HG02885 (cell line): ENCODE data around the gene TGFA.

Source experiments
- ATAC-seq: cut with Tn5 transposase; IDR thresholded peaks from one replicate; pipeline ENCODE4 v1.9.1; 2021; ENCODE audit warnings: mild to moderate bottlenecking; ENCODE audit not compliant: unreplicated experiment, poor library complexity

Gene TGFA

DNA sequence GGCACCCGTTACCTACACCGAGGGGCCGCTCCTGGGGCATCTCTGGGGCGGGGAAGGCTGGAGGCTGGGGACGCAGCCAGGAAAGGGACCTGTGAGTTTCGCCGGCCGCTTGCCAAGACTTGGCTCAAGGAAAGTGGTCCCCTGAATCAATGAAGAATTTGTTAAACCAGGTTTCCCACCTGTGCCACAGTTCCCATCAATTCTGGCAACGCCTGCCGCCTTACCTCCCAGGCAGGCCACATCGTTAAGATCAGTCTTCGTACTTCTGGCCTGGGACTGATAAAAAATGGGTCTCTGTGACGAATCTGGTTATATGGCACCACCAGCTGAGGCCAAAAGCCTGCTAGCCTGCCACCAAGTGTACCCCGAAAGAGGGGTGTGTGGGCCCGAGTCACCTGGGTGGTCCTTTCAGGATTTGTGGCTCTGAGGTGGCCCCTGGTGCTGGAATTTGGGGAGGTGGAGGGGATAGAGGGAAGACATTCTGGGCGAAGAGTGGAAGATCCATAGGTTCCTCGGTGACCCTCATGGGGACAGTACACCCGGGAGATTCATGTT, 789 bp upstream of the TGFA start:
- no peak for ATAC-seq

DNA sequence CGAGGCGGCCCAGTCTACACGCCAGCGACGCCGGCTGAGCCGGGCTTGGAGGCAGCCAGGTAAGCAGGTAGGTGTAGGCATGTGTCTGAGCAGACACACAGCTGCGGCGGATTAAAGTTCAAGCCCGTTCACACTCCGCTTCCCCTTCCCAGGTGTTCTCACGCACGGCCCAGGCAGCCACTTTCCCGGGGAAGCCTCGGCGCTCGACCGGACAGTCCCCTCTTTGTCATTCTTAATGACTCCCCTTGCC, 367 bp downstream of the TGFA start:
- no peak for ATAC-seq

DNA sequence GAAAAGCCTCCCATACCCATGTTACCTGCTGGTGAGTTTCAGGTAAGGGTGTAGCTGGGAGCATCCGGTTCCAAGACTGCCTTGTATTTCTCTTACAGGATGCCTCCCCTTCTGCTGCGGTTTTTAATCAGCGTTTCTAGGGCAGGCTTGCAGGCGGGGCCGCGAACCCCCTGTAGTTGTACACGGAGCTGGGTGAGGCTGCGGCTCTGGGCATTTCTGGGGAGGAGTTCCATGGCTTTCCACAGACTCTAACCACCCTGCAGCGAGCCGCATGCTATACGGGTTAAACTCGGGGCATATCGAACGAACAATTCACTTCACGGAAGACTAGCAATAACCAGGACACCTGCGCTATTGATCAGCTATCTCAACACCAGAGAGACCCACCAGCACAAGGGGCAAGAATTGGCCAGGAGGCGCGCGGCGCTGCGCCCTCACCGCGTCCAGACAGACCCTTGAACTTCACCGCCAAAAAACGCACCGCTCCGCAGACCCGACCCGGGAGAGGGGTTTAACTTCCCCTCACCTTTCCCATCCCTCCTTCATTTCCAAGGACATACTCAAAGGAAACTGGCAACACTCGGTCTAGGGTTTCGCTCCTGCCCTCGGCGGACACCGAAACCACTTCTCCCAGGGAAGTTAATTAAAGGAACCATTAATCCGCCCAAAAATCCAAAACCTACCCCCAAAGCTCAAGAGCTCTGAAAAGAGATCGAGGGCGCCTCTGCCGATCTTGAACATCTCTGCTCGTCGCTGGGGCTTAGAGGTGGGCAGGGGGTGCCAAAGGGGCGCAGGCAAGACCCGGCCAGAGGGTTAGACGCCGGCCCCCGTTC, 909 bp downstream of the TGFA start:
- no peak for ATAC-seq

DNA sequence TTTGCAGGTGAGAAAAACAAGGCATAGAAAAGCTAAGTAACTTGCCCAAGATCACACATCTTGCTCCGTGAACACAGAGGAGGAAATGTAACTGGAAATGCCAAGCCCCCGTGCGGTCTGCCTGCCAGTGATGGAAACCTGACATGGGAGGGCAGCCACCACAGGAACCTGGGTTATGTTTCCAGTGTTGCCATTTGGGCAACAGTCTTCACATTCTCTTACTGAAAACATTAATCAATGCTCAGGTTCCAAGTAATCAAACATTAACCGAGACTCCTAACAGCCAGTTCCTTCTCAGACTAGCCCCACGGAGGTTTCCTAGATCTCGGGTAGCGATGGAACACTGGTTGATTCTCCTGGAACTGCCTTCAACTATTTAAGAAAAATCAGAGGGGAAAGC, 2.5 kb downstream of the TGFA start:
- no peak for ATAC-seq

DNA sequence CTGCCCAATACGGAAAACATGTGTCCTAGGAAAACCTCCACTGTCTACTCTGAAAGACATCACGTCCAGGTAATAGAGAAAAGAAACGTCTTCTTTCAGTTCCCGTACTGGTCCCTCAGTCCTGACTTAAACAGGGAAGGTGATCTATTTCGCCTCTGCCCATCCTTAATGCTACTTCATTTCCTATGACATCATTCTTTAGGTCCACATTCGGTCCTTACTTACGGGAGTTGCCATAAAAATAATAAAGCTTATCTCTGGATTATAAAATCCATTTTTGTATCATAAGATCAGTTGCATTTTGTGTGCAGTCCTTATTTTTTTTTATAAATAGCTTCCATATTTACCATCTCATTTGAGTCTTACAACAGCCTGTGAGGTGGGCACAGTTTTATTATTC, 3.7 kb downstream of the TGFA start:
- ATAC-seq: no peak

DNA sequence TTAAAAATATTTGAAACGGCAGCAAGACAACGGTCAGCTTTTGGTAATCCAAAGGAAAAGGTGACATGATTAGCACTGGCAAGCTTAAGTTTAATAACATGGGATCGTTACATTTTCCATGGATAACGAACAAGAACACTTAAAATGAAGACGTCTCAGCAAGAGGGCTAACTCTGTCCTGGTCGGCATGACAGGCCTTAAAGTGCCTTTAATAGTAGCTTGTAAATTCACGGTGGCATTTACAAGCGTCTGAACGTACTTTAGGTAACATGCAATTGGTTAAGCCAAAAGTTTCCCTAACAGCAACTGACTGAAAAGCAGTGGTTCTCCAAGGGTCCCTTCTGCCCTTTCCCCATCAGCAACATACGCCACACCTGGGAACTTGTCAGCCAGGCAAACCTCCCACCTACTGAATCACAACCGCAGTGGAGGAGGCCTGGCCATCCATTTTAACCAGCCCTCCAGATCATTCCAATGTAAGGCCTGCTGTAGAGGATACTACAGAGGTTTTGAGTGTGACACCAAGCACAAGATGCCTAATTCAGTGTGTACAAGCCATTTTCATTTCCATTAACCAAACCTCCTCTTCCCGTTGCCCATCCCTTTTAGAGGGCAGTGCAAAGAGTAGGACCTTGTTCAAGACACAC, 4.4 kb downstream of the TGFA start:
- ATAC-seq: no peak

DNA sequence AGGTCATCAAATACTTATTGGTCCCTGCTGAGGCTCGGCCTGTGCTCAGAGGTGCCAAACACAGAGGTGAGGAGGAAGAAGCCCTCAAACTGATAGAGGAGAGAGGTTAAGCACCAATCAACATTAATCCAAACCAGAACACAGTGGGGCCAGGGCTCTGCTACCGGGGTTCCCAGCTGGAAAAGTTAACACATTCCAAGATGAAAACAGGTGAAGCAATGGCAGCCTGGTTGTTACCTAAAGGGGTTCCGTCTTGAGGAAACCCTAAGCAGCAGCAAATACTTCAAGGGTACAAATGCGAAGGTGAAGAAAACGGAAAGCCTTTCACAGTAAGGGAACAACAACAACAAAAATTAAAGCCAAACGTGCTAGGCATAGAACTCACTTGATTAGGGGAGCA, 5.4 kb downstream of the TGFA start:
- no peak for ATAC-seq

DNA sequence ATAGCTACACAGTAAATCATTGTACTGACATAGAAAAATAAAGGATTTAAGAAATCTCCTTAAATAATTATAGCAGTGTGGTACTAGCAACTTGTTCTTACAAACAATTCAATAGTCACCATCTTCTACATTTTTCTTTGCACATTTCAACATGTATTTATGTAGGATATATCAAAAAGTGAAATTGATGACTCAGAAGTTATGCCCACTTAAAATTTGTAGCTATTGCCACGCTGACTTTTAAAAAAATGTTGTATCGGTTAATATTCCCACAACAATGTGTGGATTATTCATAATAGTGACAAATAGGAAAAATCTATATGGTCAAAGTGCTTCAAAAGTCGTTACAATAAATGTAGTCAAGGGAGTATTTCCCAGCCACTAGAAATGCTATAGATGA, 6.7 kb downstream of the TGFA start:
- ATAC-seq: no peak

DNA sequence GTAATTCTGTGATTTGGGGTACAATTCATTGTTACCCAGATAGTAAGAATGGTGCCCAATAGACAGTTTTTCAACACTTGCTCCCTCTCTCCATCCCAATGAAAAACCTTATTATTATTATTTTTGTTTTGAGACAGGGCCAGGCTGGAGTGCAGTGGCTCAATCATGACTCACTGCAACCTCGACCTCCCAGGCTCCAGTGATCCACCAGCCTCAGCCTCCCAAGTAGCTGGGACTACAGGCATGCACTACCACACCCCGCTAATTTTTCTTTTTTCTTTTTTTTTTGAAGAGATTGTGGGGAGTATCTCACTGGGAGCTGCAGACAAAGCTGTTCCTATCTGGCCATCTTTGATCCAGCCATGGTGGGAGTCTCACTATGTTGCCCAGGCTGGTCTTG, 7.2 kb downstream of the TGFA start:
- ATAC-seq: no peak

DNA sequence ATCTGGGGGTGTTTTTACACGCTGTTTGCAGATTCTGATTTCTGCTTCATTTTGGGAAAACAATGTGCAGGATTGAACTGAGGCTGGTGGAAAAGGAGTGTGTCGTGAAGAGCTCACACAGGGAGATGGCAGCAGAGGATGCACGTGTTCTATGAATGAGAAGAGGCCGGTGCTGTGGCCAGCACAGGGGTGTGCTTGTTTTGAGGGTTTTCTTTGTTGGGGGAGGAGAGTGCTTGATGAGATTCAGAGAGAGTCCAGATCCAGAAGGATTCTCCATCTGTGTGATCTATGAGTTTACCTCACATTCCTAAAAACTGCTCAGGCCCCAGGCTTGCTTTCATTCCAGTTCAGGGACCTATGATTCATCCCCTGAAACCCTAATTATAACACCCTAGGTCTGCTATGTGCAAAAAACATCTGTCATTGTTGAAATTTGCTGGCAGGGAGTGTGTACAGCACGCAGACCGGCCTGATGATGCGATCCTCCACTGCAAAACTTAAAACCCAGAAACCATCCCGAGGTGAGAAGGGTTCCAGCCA, 12.1 kb downstream of the TGFA start:
- ATAC-seq: no peak

DNA sequence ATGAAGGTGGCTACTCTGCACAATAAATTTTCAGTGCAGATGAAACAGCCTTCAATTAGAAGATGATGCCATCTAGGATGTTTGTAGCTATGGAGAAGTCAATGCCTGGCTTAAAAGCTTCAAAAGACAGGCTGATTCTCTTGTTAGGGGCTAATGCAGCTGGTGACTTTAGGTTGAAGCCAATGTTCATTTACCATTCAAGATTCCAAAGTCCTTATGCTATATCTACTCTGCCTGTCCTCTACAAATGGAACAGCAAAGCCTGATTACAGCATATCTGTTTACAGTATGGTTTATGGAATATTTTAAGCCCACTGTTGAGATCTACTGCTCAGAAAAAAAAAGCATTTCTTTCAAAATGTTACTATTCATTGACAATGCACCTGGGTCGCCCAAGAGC, 15.8 kb downstream of the TGFA start:
- no peak for ATAC-seq

DNA sequence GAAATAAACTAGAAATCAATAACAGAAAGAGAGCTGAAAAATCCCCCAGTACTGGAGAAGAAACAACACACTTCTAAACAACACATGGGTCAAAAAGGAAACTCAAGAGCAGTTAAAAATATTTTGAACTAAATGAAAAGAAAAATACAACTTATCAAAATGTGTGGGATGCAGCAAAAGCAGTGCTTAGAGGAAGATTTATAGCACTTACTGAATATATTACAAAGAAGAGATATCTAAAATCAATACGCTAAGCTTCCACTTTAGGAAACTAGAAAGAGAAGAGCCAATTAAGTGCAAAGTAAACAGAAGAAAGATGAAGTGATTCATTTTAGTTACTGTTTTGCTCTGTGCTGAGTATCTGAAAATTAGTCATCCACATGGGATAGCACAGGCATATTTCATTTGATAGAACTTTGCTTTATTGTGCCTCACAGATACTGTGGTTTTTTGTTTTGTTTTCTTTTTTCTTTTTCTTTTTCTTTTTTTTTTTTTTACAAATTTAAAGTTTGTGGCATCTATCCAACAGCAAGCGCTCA, 17.0 kb downstream of the TGFA start:
- ATAC-seq: no peak

DNA sequence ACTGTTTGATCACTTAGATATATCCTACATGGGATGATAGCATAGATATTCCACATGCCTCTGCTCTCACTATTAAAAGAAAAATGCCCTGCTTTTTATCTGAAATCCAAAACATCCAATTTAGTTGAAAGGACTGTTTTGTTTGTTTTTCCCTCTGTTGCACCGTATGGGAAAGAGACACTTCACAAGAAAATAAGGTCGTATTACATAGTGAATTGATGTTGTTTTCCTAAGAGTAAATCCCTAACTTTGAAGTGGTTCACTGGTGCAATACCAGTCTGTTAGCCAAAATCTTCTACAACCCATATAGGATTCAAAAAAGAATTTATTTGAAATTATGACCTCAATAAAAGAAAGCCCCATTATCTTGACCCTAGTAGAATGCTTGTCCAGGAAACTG, 18.1 kb downstream of the TGFA start:
- ATAC-seq: no peak

DNA sequence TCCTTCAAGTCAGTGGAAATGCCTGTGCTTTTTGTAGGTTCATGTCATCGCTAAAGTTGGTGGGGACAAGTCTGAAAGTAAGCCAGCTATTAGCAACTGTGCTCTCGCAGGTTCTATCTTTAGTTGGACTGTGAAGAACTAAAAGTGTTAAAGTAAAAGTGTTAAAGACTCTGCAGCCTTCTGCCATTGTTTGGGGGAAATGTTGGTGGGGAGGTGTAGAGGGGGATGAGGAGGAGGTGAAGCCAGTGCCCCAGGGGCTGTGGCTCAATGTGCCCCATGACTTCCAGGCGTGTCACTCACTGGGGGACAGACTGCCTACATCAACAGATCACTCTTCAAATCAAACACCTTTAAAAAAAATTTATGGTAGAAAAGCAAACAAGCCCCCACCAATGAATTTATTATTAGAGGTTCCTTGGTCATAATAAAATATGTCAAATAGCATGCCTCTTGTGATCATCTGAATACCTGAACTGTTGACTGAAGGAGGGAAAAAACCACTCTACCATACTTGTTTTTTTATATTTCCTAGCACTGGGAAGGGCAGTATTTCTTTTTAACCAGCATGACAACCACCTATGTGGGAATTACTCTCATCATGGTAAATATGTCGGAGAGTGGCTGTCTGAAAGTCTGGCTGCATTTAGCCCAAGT, 19.3 kb downstream of the TGFA start:
- no peak for ATAC-seq

DNA sequence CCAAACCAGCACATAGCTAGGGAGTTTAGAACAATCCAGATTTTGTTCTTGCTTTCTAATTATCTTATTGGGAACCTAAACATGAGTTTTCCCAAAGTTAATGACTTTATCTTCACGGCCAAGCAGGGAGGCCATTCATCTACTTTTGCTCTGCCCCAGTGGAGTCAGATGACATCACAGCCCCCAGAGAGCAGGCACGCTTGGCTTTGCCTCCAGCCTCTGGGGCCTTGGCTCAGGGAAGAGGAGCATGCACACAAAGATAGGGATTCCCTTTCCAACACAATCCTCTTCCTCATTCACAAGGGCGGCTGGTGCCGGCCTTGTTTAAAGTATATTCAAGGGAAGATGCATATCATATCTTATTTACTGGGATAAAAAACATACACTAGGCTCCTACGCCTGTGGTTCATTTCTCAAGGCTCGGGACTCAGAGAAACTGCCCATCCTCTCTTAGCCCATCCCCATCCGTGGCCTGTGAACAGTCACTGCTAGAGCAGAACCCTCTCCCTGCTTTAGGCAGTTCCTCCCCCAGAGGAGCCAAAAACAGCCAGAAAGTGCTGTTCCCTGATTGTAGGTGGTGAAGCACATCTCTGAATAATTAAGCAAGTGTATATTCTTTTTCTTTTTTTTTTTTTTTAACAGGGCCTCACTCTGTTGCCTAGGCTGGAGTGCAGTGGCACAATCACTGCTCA, 21.2 kb downstream of the TGFA start:
- ATAC-seq: no peak

DNA sequence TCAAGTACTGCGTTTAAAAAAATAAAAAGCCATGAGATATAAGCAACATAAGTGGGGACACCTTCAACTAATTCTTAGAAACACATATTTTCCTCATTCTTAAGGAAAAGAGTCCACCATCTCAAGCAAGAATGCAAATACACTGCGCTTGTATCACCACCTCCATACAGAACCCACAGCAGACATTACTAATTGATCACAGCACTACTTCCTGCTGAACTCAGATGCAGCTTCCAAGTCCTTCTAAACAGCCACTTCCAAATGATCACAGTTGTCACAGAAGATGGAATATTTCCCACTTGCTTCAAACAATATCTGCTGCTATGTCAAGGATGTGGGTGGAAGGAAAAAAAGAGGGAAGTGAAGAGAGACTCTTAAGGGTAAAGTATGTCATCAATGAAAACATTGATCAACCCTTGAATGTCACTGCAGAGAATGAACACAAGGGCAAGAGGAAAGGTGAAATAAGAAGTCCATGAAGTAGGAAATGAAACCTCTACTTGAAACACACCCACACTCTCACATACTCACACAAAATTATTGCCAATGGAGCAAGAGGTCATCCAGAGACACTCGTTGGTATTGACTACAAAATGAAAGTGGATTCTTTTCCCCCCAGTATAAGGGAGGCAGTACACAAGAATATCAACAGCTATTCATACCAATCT, 22.1 kb downstream of the TGFA start:
- ATAC-seq: no peak

DNA sequence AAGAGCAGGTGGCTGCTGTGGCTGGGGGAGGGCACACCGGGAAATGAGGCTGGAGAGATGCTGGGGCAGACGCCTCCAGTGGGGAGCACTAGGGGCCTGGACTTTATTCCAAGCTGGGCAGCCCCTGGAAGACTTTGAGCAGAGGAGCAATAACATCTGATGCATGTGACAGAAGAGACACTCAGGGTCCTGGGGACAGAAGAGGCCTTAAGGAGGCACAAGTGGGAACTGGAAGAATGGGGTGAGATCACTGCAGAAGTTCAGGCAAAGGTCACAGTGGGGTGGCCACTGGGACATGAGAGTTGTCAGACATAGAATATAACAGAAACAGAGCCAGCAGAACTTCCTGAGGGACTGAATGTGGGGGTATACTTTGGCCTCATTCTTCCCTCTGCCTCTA, 24.0 kb downstream of the TGFA start:
- no peak for ATAC-seq

DNA sequence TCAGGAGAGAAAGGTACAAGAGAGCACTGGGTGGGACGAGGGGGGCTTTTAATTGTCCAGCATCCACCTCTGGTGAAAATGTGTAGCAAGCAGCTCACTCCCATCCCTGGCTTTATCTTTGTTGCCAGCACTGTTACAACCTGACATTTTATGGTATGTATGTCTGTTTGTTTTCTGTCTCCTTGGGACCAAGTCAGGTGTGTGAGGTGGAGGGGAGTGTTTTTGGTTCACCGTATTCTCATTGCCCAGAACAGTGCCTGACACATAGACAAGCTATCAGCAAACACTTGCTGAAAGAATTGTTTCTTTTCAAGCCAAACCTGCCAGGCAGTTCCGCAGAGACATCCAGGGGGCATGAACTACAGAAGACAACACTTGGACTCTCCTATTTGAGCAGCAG, 24.7 kb downstream of the TGFA start:
- ATAC-seq: no peak

DNA sequence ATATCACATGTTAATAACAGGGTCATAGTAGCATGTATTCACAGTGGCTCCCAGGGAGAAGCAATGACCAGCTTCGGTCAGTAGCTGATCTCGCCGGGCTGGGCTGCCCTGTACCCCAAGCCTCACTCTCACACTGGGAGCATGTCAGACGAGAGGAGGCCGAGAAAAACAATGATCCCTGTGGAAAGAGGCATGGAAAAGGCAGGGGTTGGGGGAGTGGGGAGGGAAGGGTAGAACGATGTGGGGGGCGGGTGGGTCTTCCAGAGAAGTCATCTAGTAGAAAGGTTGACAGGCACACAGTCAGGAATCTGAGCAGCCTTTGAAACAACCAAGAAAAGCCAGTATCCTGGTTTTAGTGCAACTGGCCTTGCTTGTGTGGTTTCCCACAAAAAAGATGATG, 25.4 kb downstream of the TGFA start:
- ATAC-seq: no peak
